AG09309 (cell line): ENCODE results near the gene DDX27.

Source experiments
- DNase-seq: peaks from one replicate; pipeline ENCODE4 v3.0.0-alpha.2; 2010; ENCODE audit warnings: low read depth
- H3K4me3 ChIP-seq: 2 replicates; pipeline ENCODE4 v1.5.1; 2011; ENCODE audit warnings: mild to moderate bottlenecking, low read depth, low read length, moderate library complexity; ENCODE audit not compliant: control insufficient read depth
- CTCF ChIP-seq: IDR thresholded peaks from 2 replicates; pipeline ENCODE4 v1.5.1; 2011; ENCODE audit warnings: mild to moderate bottlenecking, low read depth, low read length, inconsistent platforms; ENCODE audit not compliant: insufficient read depth, control insufficient read depth; ENCODE audit errors: missing control alignments

DDX27 gene

GRCh38 chr20:49203746-49204145, 15.5 kb upstream of the DDX27 start:
- no peak for DNase-seq
- no peak for TF ChIP-seq CTCF
- no peak overlapping the region for H3K4me3 ChIP-seq

GRCh38 chr20:49207076-49207475, 12.1 kb upstream of the DDX27 start:
- no peak for DNase-seq
- peak; percentile 14 for TF ChIP-seq CTCF
- H3K4me3 ChIP-seq = no peak overlapping the region

- no peak for DNase-seq
- H3K4me3 ChIP-seq = no peak overlapping the region
- TF ChIP-seq CTCF = no peak
Observed at GRCh38 chr20:49210101-49210756, 9.0 kb upstream of the DDX27 start.

GRCh38 chr20:49210757-49211110, 8.5 kb upstream of the DDX27 start:
- no peak overlapping the region for H3K4me3 ChIP-seq
- DNase-seq = no peak
- TF ChIP-seq CTCF = no peak

GRCh38 chr20:49214571-49214970, 4.6 kb upstream of the DDX27 start:
- no peak overlapping the region for H3K4me3 ChIP-seq
- TF ChIP-seq CTCF = no peak
- DNase-seq = no peak

- H3K4me3 ChIP-seq = no peak overlapping the region
- no peak for DNase-seq
Observed at GRCh38 chr20:49215232-49215631, 4.0 kb upstream of the DDX27 start.

More at GRCh38 chr20:49215232-49215631, 4.0 kb upstream of the DDX27 start:
- TF ChIP-seq CTCF = no peak
